Progenitor cell of endocrine pancreas (in vitro differentiated cells): ENCODE results near the gene TIMM29. TPM values are rescaled to one million over a fixed set of nuclear protein-coding genes. Genes with fewer than 3 reads are reported as not detected.
A peak's percentile ranks its signal among the peaks of the same experiment; 100 is the strongest.

Experiments used
- DNase-seq: peaks from one replicate; pipeline ENCODE4 v3.0.0; 2021; ENCODE audit warnings: low spot score; ENCODE audit not compliant: unreplicated experiment
- H3K27ac Mint-ChIP-seq: 2 replicates; pipeline ENCODE4 v1.8.0; 2021; ENCODE audit warnings: mild to moderate bottlenecking, moderate library complexity, mixed read lengths
- H3K27me3 Mint-ChIP-seq: 2 replicates; pipeline ENCODE4 v1.8.0; 2021; ENCODE audit warnings: mixed read lengths
- H3K36me3 Mint-ChIP-seq: 2 replicates; pipeline ENCODE4 v1.8.0; 2022; ENCODE audit warnings: mixed read lengths; ENCODE audit not compliant: insufficient read depth
- H3K4me1 Mint-ChIP-seq: 2 replicates; pipeline ENCODE4 v1.8.0; 2021; ENCODE audit warnings: low read depth, mixed read lengths
- H3K4me3 Mint-ChIP-seq: 2 replicates; pipeline ENCODE4 v1.8.0; 2021; ENCODE audit warnings: low read depth, mild to moderate bottlenecking, moderate library complexity, mixed read lengths
- H3K9me3 Mint-ChIP-seq: 2 replicates; pipeline ENCODE4 v1.8.0; 2021; ENCODE audit warnings: low read depth, mixed read lengths
- CTCF ChIP-seq: fragments of 200-600 bp; sonication (generic); IDR thresholded peaks from one replicate; pipeline ENCODE4 v1.5.0; 2021; ENCODE audit warnings: antibody characterized with exemption, mild to moderate bottlenecking; ENCODE audit not compliant: unreplicated experiment
- total RNA-seq: library from RNA; stranded (reverse); gene quantifications from 2 replicates; pipeline ENCODE4 v1.2.1, GENCODE V29; 2021

The TIMM29 gene
- total RNA-seq, 1 donor from 2014 or later = 29.4 TPM

GRCh38 chr19:10922638-10923014 is 6.0 kb upstream of the TIMM29 start:
- no peak for TF ChIP-seq CTCF
- Mint-ChIP-seq H3K27ac (peak overlapping the region; percentile 59), H3K36me3 (peaks cover 12% of the 10 kb centered on the region), H3K27me3 (no peaks in the 10 kb centered on the region), H3K4me3 (no peak overlapping the region), H3K4me1 (peaks cover 5% of the 10 kb centered on the region), H3K9me3 (no peaks in the 10 kb centered on the region)
- no peak for DNase-seq

- DNase-seq = no peak
- Mint-ChIP-seq H3K27ac (no peak overlapping the region), H3K27me3 (no peaks in the 10 kb centered on the region), H3K4me3 (no peak overlapping the region), H3K4me1 (peaks cover 7% of the 10 kb centered on the region), H3K36me3 (peaks cover 10% of the 10 kb centered on the region), H3K9me3 (no peaks in the 10 kb centered on the region)
- TF ChIP-seq CTCF = no peak
These were observed 5.1 kb upstream of the TIMM29 start for GRCh38 chr19:10923260-10924112.

GRCh38 chr19:10924597-10924996 is 4.0 kb upstream of the TIMM29 start:
- H3K4me3 Mint-ChIP-seq = no peak overlapping the region
- peaks cover 11% of the 10 kb centered on the region for H3K4me1 Mint-ChIP-seq
- no peak for TF ChIP-seq CTCF
- peak overlapping the region; percentile 31 for H3K27ac Mint-ChIP-seq
- no peaks in the 10 kb centered on the region for H3K9me3 Mint-ChIP-seq
- DNase-seq = no peak
- H3K36me3 Mint-ChIP-seq = peaks cover 8% of the 10 kb centered on the region
- H3K27me3 Mint-ChIP-seq = no peaks in the 10 kb centered on the region

- Mint-ChIP-seq H3K9me3 (no peaks in the 10 kb centered on the region), H3K27me3 (no peaks in the 10 kb centered on the region), H3K27ac (peak overlapping the region; percentile 91), H3K36me3 (peaks cover 7% of the 10 kb centered on the region), H3K4me1 (peaks cover 12% of the 10 kb centered on the region), H3K4me3 (peak overlapping the region; percentile 94)
- DNase-seq = no peak
- no peak for TF ChIP-seq CTCF
These were observed 665 bp upstream of the TIMM29 start for GRCh38 chr19:10927730-10928562.

GRCh38 chr19:10929402-10929794 is 787 bp downstream of the TIMM29 start:
- no peaks in the 10 kb centered on the region for H3K27me3 Mint-ChIP-seq
- no peaks in the 10 kb centered on the region for H3K9me3 Mint-ChIP-seq
- DNase-seq = no peak
- H3K4me3 Mint-ChIP-seq = peak overlapping the region; percentile 94
- peaks cover 7% of the 10 kb centered on the region for H3K36me3 Mint-ChIP-seq
- H3K4me1 Mint-ChIP-seq = peaks cover 12% of the 10 kb centered on the region
- H3K27ac Mint-ChIP-seq = peak overlapping the region; percentile 87
- no peak for TF ChIP-seq CTCF
